H9 (cell line): ENCODE data around the gene NT5C3B. TPM values are rescaled to one million over a fixed set of nuclear protein-coding genes. Genes with fewer than 3 reads are reported as not detected.

Source experiments
- DNase-seq: peaks from one replicate; pipeline ENCODE4 v3.0.0-alpha.2; 2017
- H2AFZ ChIP-seq: one replicate; pipeline ENCODE4 v1.6.1; 2013; ENCODE audit warnings: mild to moderate bottlenecking, low read length, control low read depth, moderate library complexity
- H2AK5ac ChIP-seq: 2 replicates; pipeline ENCODE4 v1.6.1; 2013; ENCODE audit warnings: low read length, control low read depth, mixed read lengths; ENCODE audit not compliant: insufficient read length
- H2BK120ac ChIP-seq: one replicate; pipeline ENCODE4 v1.6.1; 2013; ENCODE audit warnings: low read depth, mild to moderate bottlenecking, low read length, control low read depth, inconsistent platforms; ENCODE audit not compliant: poor library complexity, severe bottlenecking
- H2BK12ac ChIP-seq: 2 replicates; pipeline ENCODE4 v1.6.1; 2013; ENCODE audit warnings: low read length, control low read depth, mixed read lengths, low read depth; ENCODE audit not compliant: insufficient read length
- H2BK15ac ChIP-seq: 2 replicates; pipeline ENCODE4 v1.6.1; 2013; ENCODE audit warnings: low read depth, low read length, control low read depth
- H2BK20ac ChIP-seq: one replicate; pipeline ENCODE4 v1.6.1; 2013; ENCODE audit warnings: low read depth, mild to moderate bottlenecking, low read length, control low read depth, inconsistent platforms; ENCODE audit not compliant: poor library complexity, severe bottlenecking
- H2BK5ac ChIP-seq: 2 replicates; pipeline ENCODE4 v1.6.1; 2013; ENCODE audit warnings: low read length, control low read depth, mixed read lengths; ENCODE audit not compliant: insufficient read length
- H3K14ac ChIP-seq: 2 replicates; pipeline ENCODE4 v1.6.1; 2013; ENCODE audit warnings: low read length, control low read depth; ENCODE audit not compliant: insufficient read depth
- H3K18ac ChIP-seq: 2 replicates; pipeline ENCODE4 v1.6.1; 2013; ENCODE audit warnings: low read depth, mild to moderate bottlenecking, mixed read lengths, low read length, control low read depth; ENCODE audit not compliant: insufficient read length
- H3K23ac ChIP-seq: 2 replicates; pipeline ENCODE4 v1.6.1; 2013; ENCODE audit warnings: low read length, control low read depth, mixed read lengths, low read depth; ENCODE audit not compliant: insufficient read length
- H3K23me2 ChIP-seq: 2 replicates; pipeline ENCODE4 v1.6.1; 2013; ENCODE audit warnings: low read depth, mild to moderate bottlenecking, mixed read lengths, low read length, control low read depth; ENCODE audit not compliant: insufficient read length, poor library complexity, severe bottlenecking
- H3K27ac ChIP-seq: 2 replicates; pipeline ENCODE4 v1.5.1; 2013; ENCODE audit warnings: low read length, control low read depth, mixed read lengths, low read depth; ENCODE audit not compliant: insufficient read length
- H3K27me3 ChIP-seq: 2 replicates; pipeline ENCODE4 v1.6.1; 2013; ENCODE audit warnings: low read length, control low read depth, inconsistent platforms; ENCODE audit not compliant: insufficient read depth
- H3K4ac ChIP-seq: 2 replicates; pipeline ENCODE4 v1.6.1; 2013; ENCODE audit warnings: low read depth, mild to moderate bottlenecking, control low read depth, inconsistent platforms, low read length, moderate library complexity
- H3K4me1 ChIP-seq: 2 replicates; pipeline ENCODE4 v1.6.1; 2013; ENCODE audit warnings: low read length, control low read depth, inconsistent platforms; ENCODE audit not compliant: insufficient read depth
- H3K4me2 ChIP-seq: 2 replicates; pipeline ENCODE4 v1.6.1; 2013; ENCODE audit warnings: low read length, control low read depth, mixed read lengths; ENCODE audit not compliant: insufficient read length, insufficient read depth
- H3K56ac ChIP-seq: 2 replicates; pipeline ENCODE4 v1.6.1; 2013; ENCODE audit warnings: low read depth, mild to moderate bottlenecking, mixed read lengths, low read length, control low read depth; ENCODE audit not compliant: insufficient read length
- H3K79me1 ChIP-seq: 2 replicates; pipeline ENCODE4 v1.6.1; 2013; ENCODE audit warnings: low read depth, mild to moderate bottlenecking, moderate library complexity, low read length, control low read depth, inconsistent platforms; ENCODE audit not compliant: insufficient read depth, poor library complexity, severe bottlenecking
- H3K79me2 ChIP-seq: 2 replicates; pipeline ENCODE4 v1.6.1; 2013; ENCODE audit warnings: low read length, control low read depth, inconsistent platforms; ENCODE audit not compliant: insufficient read depth
- H3K9ac ChIP-seq: 2 replicates; pipeline ENCODE4 v1.6.1; 2013; ENCODE audit warnings: low read length, control low read depth, mixed read lengths; ENCODE audit not compliant: insufficient read length; ENCODE audit errors: extremely low read depth
- H3K9me3 ChIP-seq: one replicate; pipeline ENCODE4 v1.6.1; 2013; ENCODE audit warnings: low read depth, low read length, inconsistent platforms; ENCODE audit not compliant: control insufficient read depth
- H3T11ph ChIP-seq: one replicate; pipeline ENCODE4 v1.6.1; 2013; ENCODE audit warnings: mild to moderate bottlenecking, low read length, control low read depth, inconsistent platforms
- H4K20me1 ChIP-seq: one replicate; pipeline ENCODE4 v1.6.1; 2013; ENCODE audit not compliant: control insufficient read depth, insufficient read length, insufficient read depth
- H4K5ac ChIP-seq: 2 replicates; pipeline ENCODE4 v1.6.1; 2013; ENCODE audit warnings: low read depth, mild to moderate bottlenecking, mixed read lengths, low read length, control low read depth; ENCODE audit not compliant: insufficient read length
- H4K8ac ChIP-seq: replicated peaks from 2 replicates; pipeline ENCODE4 v1.6.1; 2013; ENCODE audit warnings: low read length, control low read depth, mixed read lengths, low read depth; ENCODE audit not compliant: insufficient read length
- H4K91ac ChIP-seq: 2 replicates; pipeline ENCODE4 v1.6.1; 2013; ENCODE audit warnings: low read depth, mild to moderate bottlenecking, moderate library complexity, mixed read lengths, low read length, control low read depth; ENCODE audit not compliant: insufficient read length
- H3K27ac Mint-ChIP-seq, 3 experiments: 2 replicates in 2 of 3; 3 replicates in 1 of 3; pipeline ENCODE4 v1.8.0; 2020 to 2021; ENCODE audit warnings: mixed read lengths in 3 of 3, mild to moderate bottlenecking in 1 of 3, moderate library complexity in 1 of 3
- H3K27me3 Mint-ChIP-seq: 2 replicates; pipeline ENCODE4 v1.8.0; 2021; ENCODE audit warnings: low read depth, mild to moderate bottlenecking, moderate library complexity, mixed read lengths
- H3K36me3 Mint-ChIP-seq, 3 experiments: 2 replicates in 2 of 3; 3 replicates in 1 of 3; pipeline ENCODE4 v1.8.0; 2020 to 2021; ENCODE audit warnings: low read depth in 3 of 3, mixed read lengths in 3 of 3; ENCODE audit not compliant: insufficient read depth in 1 of 3
- H3K4me1 Mint-ChIP-seq, 2 experiments: 2 replicates each; pipeline ENCODE4 v1.8.0; 2020; ENCODE audit warnings: mixed read lengths in 2 of 2
- H3K4me3 Mint-ChIP-seq, 2 experiments: 2 replicates in 1 of 2; 3 replicates in 1 of 2; pipeline ENCODE4 v1.8.0; 2020 to 2021; ENCODE audit warnings: mild to moderate bottlenecking in 2 of 2, mixed read lengths in 2 of 2, moderate library complexity in 1 of 2
- H3K9me3 Mint-ChIP-seq, 2 experiments: 2 replicates in 1 of 2; 3 replicates in 1 of 2; pipeline ENCODE4 v1.8.0; 2020; ENCODE audit warnings: mild to moderate bottlenecking in 2 of 2, mixed read lengths in 2 of 2, moderate library complexity in 1 of 2
- WGBS: extraction: QIAGEN DNeasy Blood & Tissue Kit; methylation state at CpG from one replicate; pipeline ENCODE4 v1.1.7; 2013; ENCODE audit warnings: missing lambda C conversion rate, low lambda C conversion rate, mixed read lengths; ENCODE audit not compliant: insufficient read length; ENCODE audit errors: extremely low coverage; 5-methylcytosine and 5-hydroxymethylcytosine counted together
- total RNA-seq: library from RNA; stranded (reverse); gene quantifications from 2 replicates; pipeline ENCODE4 v1.2.1, GENCODE V29; 2021
- TF ChIP-seq, protein P1 (sequence below): fragments of 200-600 bp; sonication (generic); conservative IDR thresholded peaks from 3 replicates; pipeline ENCODE4 v1.8.0; 2021; ENCODE audit warnings: antibody characterized with exemption, mild to moderate bottlenecking

NT5C3B gene
- total RNA-seq, 1 experiment from 2014 or later = 76.1 TPM

DNA sequence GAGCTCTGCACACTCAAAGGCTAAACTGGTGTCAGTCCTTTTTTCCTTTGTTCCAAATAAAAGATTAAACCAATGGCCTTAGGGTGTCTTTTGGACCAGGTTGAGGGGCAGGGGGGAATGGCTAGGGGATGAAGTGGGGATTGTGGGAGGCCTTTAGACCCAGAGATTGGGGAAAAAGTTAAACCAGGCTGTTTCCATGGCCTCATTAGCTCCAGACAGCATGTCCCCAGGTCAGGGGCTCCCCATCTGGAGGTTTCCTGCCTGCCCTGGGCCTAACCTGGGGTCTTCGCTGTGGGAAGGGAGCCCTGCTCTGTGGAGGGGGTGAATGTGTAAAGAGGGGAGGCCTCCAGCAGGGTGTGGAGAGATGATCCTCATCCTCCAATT is 12.9 kb downstream of the NT5C3B start:
- H3K27ac Mint-ChIP-seq = 0 out of 7 replicates have a peak overlapping the region, but pooled peaks of 2 of the 3 experiments have one; percentile 47 to 72
- no peaks in the 10 kb centered on the region for H3K23me2 ChIP-seq
- H4K8ac ChIP-seq = no peak overlapping the region
- no peak overlapping the region for H2BK5ac ChIP-seq
- no peaks in the 10 kb centered on the region for H3K79me2 ChIP-seq
- no peak overlapping the region for H3K4ac ChIP-seq
- no peak overlapping the region for H3K18ac ChIP-seq
- H4K91ac ChIP-seq = no peak overlapping the region
- H2BK12ac ChIP-seq = no peak overlapping the region
- H2AK5ac ChIP-seq = no peak overlapping the region
- no peak overlapping the region for H3K27ac ChIP-seq
- no peaks in the 10 kb centered on the region for H3K27me3 ChIP-seq
- H4K20me1 ChIP-seq = no peaks in the 10 kb centered on the region
- no peak overlapping the region for H2BK120ac ChIP-seq
- no peak overlapping the region for H3K4me3 Mint-ChIP-seq
- no peak overlapping the region for H3K9ac ChIP-seq
- DNase-seq = no peak
- WGBS = no CpG with 5 or more reads among the region's 1 CpG
- H3K9me3 Mint-ChIP-seq = no peaks in the 10 kb centered on the region
- H3K4me1 Mint-ChIP-seq = peaks cover 9 to 22% of the 10 kb centered on the region in 2 experiments; a peak in 3 of 4 replicates
- H2BK15ac ChIP-seq = no peak overlapping the region
- no peak overlapping the region for H3T11ph ChIP-seq
- no peak overlapping the region for H3K56ac ChIP-seq
- no peaks in the 10 kb centered on the region for H3K27me3 Mint-ChIP-seq
- TF ChIP-seq, protein P1, sequence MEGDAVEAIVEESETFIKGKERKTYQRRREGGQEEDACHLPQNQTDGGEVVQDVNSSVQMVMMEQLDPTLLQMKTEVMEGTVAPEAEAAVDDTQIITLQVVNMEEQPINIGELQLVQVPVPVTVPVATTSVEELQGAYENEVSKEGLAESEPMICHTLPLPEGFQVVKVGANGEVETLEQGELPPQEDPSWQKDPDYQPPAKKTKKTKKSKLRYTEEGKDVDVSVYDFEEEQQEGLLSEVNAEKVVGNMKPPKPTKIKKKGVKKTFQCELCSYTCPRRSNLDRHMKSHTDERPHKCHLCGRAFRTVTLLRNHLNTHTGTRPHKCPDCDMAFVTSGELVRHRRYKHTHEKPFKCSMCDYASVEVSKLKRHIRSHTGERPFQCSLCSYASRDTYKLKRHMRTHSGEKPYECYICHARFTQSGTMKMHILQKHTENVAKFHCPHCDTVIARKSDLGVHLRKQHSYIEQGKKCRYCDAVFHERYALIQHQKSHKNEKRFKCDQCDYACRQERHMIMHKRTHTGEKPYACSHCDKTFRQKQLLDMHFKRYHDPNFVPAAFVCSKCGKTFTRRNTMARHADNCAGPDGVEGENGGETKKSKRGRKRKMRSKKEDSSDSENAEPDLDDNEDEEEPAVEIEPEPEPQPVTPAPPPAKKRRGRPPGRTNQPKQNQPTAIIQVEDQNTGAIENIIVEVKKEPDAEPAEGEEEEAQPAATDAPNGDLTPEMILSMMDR = no peak
- no peak overlapping the region for H3K14ac ChIP-seq
- no peak overlapping the region for H2AFZ ChIP-seq
- no peak overlapping the region for H3K4me2 ChIP-seq
- H4K5ac ChIP-seq = no peak overlapping the region
- H3K9me3 ChIP-seq = no peaks in the 10 kb centered on the region
- H3K23ac ChIP-seq = no peak overlapping the region
- H3K79me1 ChIP-seq = no peaks in the 10 kb centered on the region
- H2BK20ac ChIP-seq = no peak overlapping the region
- no peaks in the 10 kb centered on the region for H3K4me1 ChIP-seq
- peaks cover 21 to 59% (median 50%) of the 10 kb centered on the region in 3 experiments; a peak in 6 of 7 replicates for H3K36me3 Mint-ChIP-seq
